Measurements from ENCODE around the gene MRPL17.

DNA sequence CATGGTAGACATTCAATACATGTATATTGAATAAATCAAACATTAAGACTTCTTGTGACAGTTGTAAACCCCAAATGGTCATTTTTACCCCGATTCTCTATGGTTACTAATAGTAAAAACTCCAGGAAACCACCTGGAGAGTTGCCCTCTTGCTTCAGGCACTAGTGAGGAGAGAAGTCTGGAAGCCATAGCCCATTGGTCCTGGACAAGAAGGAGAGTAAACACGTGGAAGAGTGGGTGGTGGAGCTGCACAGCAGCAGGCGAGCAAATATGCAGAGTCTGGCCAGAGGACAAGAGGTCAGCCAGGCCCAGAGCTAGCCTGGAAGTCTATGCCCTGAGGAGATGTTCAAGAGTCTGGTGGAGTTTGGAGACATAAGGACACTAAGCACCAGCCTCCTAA lies 45.3 kb downstream of the MRPL17 start:
- TF ChIP-seq EZH2 (IDR thresholded peaks at IDR 0.05; ENCODE audit: low read depth, unreplicated experiment), result no peak
- TF ChIP-seq, protein P1, sequence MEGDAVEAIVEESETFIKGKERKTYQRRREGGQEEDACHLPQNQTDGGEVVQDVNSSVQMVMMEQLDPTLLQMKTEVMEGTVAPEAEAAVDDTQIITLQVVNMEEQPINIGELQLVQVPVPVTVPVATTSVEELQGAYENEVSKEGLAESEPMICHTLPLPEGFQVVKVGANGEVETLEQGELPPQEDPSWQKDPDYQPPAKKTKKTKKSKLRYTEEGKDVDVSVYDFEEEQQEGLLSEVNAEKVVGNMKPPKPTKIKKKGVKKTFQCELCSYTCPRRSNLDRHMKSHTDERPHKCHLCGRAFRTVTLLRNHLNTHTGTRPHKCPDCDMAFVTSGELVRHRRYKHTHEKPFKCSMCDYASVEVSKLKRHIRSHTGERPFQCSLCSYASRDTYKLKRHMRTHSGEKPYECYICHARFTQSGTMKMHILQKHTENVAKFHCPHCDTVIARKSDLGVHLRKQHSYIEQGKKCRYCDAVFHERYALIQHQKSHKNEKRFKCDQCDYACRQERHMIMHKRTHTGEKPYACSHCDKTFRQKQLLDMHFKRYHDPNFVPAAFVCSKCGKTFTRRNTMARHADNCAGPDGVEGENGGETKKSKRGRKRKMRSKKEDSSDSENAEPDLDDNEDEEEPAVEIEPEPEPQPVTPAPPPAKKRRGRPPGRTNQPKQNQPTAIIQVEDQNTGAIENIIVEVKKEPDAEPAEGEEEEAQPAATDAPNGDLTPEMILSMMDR (conservative IDR thresholded peaks at IDR 0.05; ENCODE audit: low read depth in 2 of 2), result no peak
- TF ChIP-seq POLR2AphosphoS5 (IDR thresholded peaks at IDR 0.05; ENCODE audit: low read depth), result no peak
- TF ChIP-seq JUNB (IDR thresholded peaks at IDR 0.05; ENCODE audit: unreplicated experiment), result no peak
- TF ChIP-seq, protein P2, sequence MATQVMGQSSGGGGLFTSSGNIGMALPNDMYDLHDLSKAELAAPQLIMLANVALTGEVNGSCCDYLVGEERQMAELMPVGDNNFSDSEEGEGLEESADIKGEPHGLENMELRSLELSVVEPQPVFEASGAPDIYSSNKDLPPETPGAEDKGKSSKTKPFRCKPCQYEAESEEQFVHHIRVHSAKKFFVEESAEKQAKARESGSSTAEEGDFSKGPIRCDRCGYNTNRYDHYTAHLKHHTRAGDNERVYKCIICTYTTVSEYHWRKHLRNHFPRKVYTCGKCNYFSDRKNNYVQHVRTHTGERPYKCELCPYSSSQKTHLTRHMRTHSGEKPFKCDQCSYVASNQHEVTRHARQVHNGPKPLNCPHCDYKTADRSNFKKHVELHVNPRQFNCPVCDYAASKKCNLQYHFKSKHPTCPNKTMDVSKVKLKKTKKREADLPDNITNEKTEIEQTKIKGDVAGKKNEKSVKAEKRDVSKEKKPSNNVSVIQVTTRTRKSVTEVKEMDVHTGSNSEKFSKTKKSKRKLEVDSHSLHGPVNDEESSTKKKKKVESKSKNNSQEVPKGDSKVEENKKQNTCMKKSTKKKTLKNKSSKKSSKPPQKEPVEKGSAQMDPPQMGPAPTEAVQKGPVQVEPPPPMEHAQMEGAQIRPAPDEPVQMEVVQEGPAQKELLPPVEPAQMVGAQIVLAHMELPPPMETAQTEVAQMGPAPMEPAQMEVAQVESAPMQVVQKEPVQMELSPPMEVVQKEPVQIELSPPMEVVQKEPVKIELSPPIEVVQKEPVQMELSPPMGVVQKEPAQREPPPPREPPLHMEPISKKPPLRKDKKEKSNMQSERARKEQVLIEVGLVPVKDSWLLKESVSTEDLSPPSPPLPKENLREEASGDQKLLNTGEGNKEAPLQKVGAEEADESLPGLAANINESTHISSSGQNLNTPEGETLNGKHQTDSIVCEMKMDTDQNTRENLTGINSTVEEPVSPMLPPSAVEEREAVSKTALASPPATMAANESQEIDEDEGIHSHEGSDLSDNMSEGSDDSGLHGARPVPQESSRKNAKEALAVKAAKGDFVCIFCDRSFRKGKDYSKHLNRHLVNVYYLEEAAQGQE (IDR thresholded peaks at IDR 0.05; ENCODE audit: unreplicated experiment), result no peak
- no peak for TF ChIP-seq EZH2phosphoT487 (IDR thresholded peaks at IDR 0.05; ENCODE audit: unreplicated experiment)
- TF ChIP-seq ZNF114 (CRISPR knock-in tag; IDR thresholded peaks at IDR 0.05), result no peak
- no peak for TF ChIP-seq CREB1 (CRISPR knock-in tag; IDR thresholded peaks at IDR 0.05; ENCODE audit: low read depth)
- TF ChIP-seq ZNF331 (CRISPR knock-in tag; IDR thresholded peaks at IDR 0.05; ENCODE audit: low read depth), result no peak
- TF ChIP-seq, protein P3, sequence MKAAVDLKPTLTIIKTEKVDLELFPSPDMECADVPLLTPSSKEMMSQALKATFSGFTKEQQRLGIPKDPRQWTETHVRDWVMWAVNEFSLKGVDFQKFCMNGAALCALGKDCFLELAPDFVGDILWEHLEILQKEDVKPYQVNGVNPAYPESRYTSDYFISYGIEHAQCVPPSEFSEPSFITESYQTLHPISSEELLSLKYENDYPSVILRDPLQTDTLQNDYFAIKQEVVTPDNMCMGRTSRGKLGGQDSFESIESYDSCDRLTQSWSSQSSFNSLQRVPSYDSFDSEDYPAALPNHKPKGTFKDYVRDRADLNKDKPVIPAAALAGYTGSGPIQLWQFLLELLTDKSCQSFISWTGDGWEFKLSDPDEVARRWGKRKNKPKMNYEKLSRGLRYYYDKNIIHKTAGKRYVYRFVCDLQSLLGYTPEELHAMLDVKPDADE (IDR thresholded peaks at IDR 0.05), result no peak

Data from GM23338 (cell line).